ENCODE results near the gene SFRP5.
A peak's percentile ranks its signal among the peaks of the same experiment; 100 is the strongest.

Gene SFRP5

DNA sequence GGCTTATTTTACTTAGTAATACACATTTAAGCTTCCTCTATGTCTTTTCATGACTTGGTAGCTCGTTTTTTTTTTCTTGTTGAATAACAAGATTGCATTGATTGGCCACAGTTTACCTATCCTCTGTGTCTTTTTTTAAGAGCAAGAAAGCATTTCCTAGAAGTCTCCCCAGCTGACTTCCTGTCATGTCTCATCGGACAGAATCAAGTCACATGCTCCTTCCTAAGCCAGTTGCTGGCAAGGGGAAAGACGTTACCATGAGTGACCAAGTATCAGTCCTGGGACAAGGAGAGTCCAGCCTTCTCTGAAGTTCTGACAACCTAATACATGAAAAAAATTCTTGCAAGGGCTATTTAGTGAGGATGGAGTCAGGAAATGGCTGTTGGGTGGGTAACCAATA lies 24.9 kb upstream of the SFRP5 start:
- TF ChIP-seq, protein P1, sequence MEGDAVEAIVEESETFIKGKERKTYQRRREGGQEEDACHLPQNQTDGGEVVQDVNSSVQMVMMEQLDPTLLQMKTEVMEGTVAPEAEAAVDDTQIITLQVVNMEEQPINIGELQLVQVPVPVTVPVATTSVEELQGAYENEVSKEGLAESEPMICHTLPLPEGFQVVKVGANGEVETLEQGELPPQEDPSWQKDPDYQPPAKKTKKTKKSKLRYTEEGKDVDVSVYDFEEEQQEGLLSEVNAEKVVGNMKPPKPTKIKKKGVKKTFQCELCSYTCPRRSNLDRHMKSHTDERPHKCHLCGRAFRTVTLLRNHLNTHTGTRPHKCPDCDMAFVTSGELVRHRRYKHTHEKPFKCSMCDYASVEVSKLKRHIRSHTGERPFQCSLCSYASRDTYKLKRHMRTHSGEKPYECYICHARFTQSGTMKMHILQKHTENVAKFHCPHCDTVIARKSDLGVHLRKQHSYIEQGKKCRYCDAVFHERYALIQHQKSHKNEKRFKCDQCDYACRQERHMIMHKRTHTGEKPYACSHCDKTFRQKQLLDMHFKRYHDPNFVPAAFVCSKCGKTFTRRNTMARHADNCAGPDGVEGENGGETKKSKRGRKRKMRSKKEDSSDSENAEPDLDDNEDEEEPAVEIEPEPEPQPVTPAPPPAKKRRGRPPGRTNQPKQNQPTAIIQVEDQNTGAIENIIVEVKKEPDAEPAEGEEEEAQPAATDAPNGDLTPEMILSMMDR (conservative IDR thresholded peaks at IDR 0.05), result no peak
- no peak overlapping the region for H3K27ac ChIP-seq

DNA sequence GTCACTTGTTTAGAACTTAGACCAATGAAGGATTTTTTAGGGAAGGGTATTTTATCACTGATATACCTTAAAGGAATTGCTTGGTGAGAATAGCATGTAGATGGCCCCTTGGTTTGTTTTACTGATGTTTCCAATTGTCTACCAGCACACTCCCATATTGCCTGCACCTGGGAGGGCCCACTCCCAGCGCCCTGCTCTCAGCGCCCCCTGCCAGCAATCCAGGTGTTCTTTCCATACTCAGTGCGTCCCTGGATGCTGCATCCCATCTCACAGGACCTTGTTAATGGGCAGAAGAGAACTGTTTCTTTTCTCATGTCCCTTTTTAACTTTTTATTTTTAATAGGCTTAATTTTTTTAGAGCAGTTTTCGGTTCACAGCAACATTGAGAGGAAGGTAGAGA lies 24.1 kb upstream of the SFRP5 start:
- TF ChIP-seq, protein P1 (conservative IDR thresholded peaks at IDR 0.05), result no peak
- H3K27ac ChIP-seq, result no peak overlapping the region

GRCh38 chr10:97791824-97792721 lies 20.3 kb upstream of the SFRP5 start:
- no peak overlapping the region for H3K27ac ChIP-seq
- TF ChIP-seq, protein P1 (conservative IDR thresholded peaks at IDR 0.05), result peak; percentile 93

DNA sequence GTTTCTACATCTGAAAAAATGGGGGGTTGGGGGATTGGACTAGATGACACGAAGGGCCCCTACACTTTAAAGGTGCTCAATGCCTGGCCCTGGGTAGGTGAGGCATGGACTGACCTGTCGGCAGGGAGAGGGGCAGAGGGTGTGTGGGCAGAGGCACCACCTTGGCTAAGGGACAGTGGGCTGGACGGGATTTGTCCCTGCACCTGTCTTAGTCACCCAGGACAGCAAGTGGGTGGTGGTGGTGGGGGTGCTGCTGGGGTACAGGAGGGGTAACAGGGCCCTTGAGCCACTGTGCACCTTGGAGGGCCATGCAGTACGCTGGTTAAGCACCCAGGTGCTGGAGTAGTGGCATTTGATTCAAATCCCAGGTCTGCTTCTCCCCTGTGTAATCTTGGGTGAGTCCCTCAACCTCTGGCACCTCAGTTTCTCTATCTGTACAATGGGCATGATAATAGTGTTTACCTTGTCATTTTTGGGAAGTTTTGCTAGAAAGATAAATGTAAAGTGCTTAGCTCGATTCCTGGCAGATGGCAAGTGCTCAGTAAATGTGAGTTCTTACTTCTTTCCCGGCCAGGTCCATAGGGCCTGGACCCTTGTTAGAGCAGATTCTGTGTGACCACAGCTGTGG lies 18.1 kb upstream of the SFRP5 start:
- H3K27ac ChIP-seq, result no peak overlapping the region
- TF ChIP-seq, protein P1 (conservative IDR thresholded peaks at IDR 0.05), result no peak

- TF ChIP-seq, protein P1 (conservative IDR thresholded peaks at IDR 0.05), result no peak
- no peak overlapping the region for H3K27ac ChIP-seq
Measured at GRCh38 chr10:97788552-97789442, 17.0 kb upstream of the SFRP5 start.

DNA sequence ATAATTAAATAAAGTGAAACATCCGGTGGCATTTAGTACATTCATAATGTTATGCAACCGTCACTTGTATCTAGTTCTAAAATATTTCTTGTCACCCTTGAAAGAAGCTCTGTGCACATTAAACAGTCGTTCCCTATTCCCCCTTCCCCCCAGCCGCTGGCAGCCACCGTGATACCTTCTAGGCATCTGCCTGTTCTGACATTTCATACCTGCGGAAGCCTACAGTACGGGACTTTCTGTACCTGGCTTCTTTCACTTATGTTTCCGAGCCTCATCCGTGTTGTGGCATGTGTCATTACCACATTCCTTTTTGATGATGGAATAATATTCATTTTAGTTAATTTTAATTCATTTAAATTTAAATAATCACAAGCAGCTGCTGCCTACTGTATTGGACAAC lies 13.9 kb upstream of the SFRP5 start:
- no peak overlapping the region for H3K27ac ChIP-seq
- TF ChIP-seq, protein P1 (conservative IDR thresholded peaks at IDR 0.05), result no peak

- TF ChIP-seq, protein P1 (conservative IDR thresholded peaks at IDR 0.05), result no peak
- no peak overlapping the region for H3K27ac ChIP-seq
Measured at GRCh38 chr10:97785231-97785630, 13.4 kb upstream of the SFRP5 start.

Measured in VCaP (cell line).